RWPE1 (cell line): ENCODE results near the gene HCN1.

Experiments used
- CTCF ChIA-PET: fragments of 350-600 bp; sonication (Branson Sonifier 250); formaldehyde crosslinking; extraction: SDS; loops from one replicate; lab custom pipeline; 2021; lab: Yijun Ruan, JAX
- POLR2A ChIA-PET: fragments of 400-600 bp; formaldehyde crosslinking; extraction: SDS; loops from one replicate; lab custom pipeline; 2020; ENCODE audit warnings: antibody characterized with exemption; ENCODE audit not compliant: low non-redundant PET; lab: Yijun Ruan, JAX
- DNase-seq: peaks from one replicate; pipeline ENCODE4 v3.0.0; 2012; ENCODE audit warnings: low spot score
- H3K27ac ChIP-seq: fragments of 450-650 bp; 2 replicates; pipeline ENCODE4 v1.5.1; 2017
- TF ChIP-seq, protein P1 (sequence below): fragments of 450-650 bp; conservative IDR thresholded peaks from 2 replicates; pipeline ENCODE4 v1.5.1; 2017; ENCODE audit warnings: low read depth, mild to moderate bottlenecking

Gene HCN1

DNA sequence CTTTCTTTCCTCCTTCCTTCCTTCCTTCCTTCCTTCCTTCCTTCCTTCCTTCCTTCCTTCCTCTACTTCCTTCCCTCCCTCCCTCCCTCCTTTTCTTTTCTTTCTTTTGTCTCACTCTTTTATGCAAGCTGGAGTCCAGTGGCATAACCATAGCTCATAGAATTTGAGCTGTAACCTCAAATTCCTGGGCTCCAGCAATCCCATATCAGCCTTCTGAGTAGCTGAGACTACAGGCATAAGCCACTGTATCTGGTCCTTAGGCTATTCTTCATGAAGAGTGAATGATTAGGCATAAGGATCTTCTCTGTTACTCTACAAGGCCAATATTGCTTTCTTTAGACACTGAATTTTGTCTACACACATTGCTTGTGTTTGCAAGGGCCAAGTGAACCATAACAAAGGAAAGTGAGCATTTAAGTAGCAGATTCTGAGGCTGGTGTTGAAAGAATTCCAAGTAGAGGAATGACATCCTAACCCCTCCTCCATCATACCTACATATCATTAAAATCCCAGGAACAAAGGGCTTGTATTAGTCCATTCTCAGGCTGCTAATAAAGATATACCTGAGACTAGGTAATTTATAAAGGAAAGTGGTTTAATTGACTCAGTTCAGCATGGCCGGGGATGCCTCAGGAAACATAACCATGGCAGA lies 293.2 kb downstream of the HCN1 start:
- CTCF ChIA-PET = no interaction called here
- TF ChIP-seq, protein P1, sequence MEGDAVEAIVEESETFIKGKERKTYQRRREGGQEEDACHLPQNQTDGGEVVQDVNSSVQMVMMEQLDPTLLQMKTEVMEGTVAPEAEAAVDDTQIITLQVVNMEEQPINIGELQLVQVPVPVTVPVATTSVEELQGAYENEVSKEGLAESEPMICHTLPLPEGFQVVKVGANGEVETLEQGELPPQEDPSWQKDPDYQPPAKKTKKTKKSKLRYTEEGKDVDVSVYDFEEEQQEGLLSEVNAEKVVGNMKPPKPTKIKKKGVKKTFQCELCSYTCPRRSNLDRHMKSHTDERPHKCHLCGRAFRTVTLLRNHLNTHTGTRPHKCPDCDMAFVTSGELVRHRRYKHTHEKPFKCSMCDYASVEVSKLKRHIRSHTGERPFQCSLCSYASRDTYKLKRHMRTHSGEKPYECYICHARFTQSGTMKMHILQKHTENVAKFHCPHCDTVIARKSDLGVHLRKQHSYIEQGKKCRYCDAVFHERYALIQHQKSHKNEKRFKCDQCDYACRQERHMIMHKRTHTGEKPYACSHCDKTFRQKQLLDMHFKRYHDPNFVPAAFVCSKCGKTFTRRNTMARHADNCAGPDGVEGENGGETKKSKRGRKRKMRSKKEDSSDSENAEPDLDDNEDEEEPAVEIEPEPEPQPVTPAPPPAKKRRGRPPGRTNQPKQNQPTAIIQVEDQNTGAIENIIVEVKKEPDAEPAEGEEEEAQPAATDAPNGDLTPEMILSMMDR = no peak
- no peak for DNase-seq
- POLR2A ChIA-PET = no interaction called here
- no peak overlapping the region for H3K27ac ChIP-seq

DNA sequence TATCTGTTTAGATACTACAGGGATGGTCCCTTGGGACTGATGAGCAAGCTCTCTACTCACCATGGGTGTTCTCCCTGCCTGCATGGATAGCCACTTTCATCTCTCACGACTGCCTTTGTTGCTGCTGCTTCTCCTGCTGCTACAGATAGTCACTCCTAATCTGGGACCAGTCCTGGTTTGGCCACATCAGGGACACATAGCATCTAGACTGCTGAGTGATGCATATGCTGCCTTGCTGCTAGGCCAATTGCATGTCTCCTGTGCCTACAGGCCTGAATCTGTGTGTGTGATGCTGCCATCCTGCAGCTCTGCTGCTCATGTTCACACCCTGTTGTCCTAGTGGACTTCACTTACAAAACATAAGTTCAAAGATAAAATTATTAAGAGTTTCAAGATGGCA lies 297.1 kb downstream of the HCN1 start:
- no peak for DNase-seq
- H3K27ac ChIP-seq = no peak overlapping the region
- TF ChIP-seq, protein P1 = no peak
- CTCF ChIA-PET = no interaction called here
- POLR2A ChIA-PET = no interaction called here

DNA sequence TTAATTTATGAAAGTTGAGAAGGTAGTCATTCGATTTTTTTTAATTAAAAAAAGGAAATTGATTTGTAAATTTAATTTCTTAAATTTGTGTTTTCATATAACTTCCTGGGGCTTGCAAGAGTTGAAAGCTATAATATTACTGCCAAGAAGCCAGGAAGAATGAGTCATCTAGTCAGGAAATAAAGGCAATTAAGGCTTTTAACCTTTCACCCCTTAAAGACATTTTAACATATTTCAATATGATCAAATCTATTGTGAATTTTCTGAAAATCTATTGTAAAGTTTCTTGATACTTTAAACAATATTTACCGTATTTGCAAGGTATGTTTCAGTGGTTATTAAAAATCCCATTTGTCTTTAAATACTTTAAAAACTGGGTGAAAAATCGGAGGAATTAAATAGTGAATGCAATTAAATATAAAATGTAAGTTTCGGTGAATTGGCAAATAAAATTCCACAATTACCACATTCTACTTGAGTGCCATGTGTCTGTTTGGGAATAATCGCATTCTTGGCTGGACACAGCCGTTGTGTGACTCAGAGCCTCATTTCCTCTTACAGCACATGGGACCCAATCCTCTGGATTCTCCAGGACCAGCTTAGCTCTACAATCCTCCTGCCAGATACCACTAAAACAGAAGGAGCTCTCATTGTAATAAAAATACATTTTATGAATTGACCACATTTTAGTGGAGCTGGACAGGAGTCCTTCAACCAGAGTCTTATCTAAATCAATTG lies 310.7 kb downstream of the HCN1 start:
- TF ChIP-seq, protein P1 = no peak
- POLR2A ChIA-PET = no interaction called here
- peak overlapping the region; percentile 91 for H3K27ac ChIP-seq
- CTCF ChIA-PET = no interaction called here
- DNase-seq = peak; percentile 77

DNA sequence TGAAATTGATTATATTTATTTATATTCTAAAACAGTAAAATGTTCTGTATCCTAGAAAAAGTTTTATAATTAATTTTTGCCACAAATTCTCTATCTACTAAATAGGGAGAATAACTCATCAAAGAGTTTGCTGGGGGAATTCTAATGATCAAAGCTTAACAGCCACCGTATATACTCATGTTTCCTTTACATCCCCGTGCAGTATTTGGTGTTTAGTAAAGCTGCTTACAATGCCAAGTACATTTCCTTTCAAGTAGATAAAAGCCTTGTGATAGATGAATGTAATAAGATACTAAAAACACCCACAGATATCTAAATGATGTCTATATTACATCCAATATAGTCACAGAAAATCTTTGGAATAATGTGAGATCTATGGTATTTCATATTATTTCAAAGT lies 312.2 kb downstream of the HCN1 start:
- CTCF ChIA-PET = no interaction called here
- H3K27ac ChIP-seq = no peak overlapping the region
- TF ChIP-seq, protein P1 = no peak
- POLR2A ChIA-PET = no interaction called here
- no peak for DNase-seq

DNA sequence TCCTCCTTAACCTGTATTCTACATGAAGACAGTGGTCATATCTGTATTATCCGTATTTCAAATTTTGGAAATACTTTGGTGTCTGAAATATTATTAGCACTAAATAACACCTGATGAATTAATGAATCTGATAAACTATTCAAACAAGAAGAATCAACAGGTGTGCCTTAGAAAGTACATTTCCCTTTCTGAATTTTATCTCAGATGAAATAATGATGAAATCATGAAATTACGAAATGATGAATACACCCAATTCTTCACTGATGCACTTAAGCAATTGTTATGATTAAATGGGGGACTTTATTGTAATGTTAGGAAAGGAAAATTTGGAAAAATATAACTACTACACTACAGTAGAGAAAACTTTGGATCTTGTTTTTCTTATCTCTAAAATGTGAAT lies 313.6 kb downstream of the HCN1 start:
- ChIA-PET CTCF (no interaction called here), POLR2A (no interaction called here)
- peak; percentile 3 for DNase-seq
- TF ChIP-seq, protein P1 = no peak
- H3K27ac ChIP-seq = no peak overlapping the region

DNA sequence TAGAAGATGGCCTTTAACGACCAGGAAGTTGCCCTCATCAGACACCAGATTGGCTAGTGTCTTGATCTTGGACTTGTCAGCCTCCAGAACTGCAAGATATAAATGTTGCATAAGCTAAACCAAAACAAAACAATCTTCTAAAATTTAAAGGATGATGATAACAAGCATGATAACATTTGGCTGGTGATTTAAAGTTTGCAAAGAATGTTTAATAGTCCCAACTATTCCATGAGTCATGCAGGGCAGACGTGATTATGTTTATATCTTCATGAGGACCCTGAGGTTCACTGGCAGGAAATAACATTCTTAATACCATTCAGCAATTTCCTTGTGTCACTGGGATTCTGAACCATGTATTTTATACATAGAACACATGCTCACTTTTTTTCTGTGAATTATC lies 319.8 kb downstream of the HCN1 start:
- DNase-seq = no peak
- CTCF ChIA-PET = no interaction called here
- POLR2A ChIA-PET = no interaction called here
- no peak overlapping the region for H3K27ac ChIP-seq
- TF ChIP-seq, protein P1 = no peak
